Anterior cingulate cortex (tissue), 58 donors: ENCODE measurements around the gene RNF126.

ENCODE experiments used
- DNase-seq, 58 donors: peaks; one replicate each; lab custom pipeline; 2025; lab: John Stamatoyannopoulos, UW

RNF126 gene

GRCh38 chr19:648904-649801 is 13.9 kb downstream of the RNF126 start:
- DNase-seq: no peak

DNA sequence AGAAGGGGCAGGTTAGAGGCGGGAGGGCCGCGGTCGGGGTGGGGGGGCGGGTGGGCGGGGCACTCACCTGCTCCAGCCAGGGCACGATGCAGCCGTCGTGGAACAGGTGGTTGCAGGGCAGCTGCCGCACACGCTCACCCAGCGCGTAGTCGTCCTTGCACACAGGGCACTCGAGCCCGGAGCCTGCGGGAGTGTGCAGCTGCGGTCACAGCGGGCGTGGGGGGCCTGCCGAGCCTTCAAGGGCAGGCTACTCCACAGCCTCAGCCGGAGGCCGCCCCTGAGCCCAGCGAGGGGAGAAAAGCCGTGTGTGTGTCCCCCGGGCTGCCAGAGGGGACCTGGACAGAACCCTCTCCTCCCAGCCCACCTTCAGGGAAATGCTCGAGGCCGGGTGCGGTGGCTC is 14.7 kb downstream of the RNF126 start:
- DNase-seq: no peak

DNA sequence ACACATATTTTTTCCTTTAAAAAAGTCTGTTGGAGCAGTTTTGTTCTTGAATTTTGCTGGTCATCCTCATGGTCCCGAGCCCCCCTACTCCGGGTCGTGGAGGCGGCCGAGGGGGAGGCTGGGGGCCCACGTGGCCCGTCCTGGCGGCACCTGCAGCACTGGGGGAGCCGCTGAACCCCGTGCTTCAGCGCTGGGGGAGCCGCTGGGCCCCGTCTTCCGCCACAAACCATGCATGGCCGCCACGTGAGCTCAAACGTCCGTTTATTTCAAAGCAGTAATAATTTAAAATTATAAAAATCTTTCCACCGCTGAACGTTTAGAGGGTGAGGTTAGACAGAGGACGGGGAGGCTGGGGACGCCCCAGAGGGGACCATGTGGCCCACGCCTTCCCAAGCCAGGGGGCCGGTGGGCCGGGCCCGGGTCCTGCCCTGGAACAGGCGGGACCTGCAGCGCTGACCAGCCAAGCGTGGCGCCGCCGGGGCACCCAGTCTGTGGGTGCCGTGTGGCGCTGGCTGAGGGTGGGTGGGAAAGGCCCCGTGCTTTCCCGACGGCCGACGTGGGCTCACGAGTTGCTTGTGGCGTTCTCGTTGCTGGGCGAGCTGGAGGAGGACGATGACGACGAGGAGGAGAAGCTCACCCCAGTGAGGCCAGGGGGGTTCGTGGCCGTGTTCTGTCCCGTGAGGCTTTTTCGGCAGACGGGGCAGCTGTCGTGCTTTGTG is 15.3 kb downstream of the RNF126 start:
- no peak for DNase-seq

- no peak for DNase-seq
Measured at GRCh38 chr19:646779-647565, 16.0 kb downstream of the RNF126 start.

GRCh38 chr19:645912-646778 is 16.9 kb downstream of the RNF126 start:
- DNase-seq: no peak

DNA sequence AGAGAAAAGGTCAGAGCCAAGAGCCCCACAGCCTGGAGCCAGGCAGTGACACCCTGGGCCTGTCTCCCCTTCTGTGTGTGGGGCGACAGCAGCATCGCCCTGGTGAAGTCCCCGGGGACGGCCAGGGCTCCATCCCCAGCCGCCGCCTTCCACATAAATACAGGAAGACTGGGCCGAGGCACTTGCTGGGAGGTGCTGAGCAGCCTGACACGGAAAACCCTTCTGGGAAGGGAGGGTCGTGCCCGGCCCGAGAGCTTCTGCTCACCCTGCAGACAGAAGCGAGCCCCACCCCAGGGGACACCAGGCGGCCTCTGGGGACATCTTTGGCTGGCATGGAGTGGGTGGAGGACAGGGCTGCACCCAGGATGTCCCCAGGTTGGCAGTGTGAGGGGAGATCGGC is 18.2 kb downstream of the RNF126 start:
- DNase-seq: no peak

DNA sequence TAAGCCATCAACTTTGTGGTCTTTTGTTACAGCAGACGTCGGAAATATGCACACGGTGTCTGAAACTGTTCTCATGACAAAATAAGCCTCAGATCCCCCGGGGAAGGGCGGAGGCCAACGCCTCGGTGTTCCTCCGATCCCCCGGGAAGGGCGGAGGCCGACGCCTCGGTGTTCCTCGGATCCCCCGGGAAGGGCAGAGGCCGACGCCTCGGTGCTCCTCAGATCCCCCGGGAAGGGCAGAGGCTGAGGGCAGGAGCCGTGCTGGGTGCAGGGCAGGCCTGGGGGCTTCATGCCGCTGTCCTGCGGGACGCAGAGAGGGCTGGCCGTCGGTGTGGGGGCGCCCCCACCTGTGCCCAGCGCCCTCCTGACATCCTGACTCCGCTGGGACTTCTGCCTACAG is 18.7 kb downstream of the RNF126 start:
- DNase-seq: no peak

DNA sequence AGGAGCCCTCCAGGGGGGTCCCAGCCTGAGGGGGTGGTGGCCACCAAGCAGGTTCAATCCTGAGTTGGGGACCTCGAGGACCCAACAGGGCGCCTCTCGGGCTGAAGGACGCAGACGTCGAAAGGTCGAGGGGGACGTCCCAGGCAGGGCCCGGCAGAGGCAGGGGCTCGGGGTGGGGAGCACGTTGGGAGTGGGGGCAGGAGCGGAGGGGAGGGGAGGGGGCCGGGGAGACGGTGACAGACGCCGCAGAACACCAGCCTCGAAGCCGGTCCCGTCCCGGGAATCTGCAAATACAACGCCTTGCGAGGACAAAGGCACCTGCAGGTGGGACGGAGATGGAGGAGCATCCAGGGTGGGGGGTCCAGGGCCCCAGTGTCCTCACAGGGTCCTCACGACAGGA is 19.3 kb downstream of the RNF126 start:
- no peak for DNase-seq

GRCh38 chr19:642767-643727 is 20.0 kb downstream of the RNF126 start:
- no peak for DNase-seq

DNA sequence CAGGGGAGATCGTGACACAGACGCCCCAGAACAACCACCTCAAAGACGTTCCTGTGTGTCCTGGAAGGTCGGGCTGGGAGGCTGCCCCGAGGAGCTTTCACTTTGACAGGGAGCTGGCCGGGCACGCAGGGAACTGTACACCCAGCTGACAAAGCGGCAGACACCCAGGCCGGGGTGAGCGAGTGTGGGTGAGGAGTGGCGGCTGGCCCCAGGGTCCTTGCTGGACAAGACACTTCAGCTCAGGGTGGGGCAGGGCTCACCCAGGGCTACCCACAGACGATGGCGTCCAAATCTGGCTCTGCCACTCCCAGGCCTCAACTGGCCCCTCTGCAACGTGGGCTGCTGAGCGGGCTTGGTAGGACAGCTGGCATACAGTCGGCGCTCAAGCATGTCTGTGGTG is 21.3 kb downstream of the RNF126 start:
- DNase-seq: no peak

GRCh38 chr19:640606-641189 is 22.3 kb downstream of the RNF126 start:
- no peak for DNase-seq

- no peak for DNase-seq
Measured at GRCh38 chr19:640161-640558, 22.9 kb downstream of the RNF126 start.

- peak; percentile 38 to 95 (median 88) for DNase-seq
Measured at GRCh38 chr19:639253-640160, 23.5 kb downstream of the RNF126 start, which contains the start of gene FGF22. FGF22 (plus strand) TSS chr19:639879; CDS start chr19:639926, 47 bp downstream.

GRCh38 chr19:638906-639252 is 24.1 kb downstream of the RNF126 start:
- DNase-seq: no peak

- DNase-seq: no peak
Measured at GRCh38 chr19:634975-635652, 27.9 kb downstream of the RNF126 start.

DNA sequence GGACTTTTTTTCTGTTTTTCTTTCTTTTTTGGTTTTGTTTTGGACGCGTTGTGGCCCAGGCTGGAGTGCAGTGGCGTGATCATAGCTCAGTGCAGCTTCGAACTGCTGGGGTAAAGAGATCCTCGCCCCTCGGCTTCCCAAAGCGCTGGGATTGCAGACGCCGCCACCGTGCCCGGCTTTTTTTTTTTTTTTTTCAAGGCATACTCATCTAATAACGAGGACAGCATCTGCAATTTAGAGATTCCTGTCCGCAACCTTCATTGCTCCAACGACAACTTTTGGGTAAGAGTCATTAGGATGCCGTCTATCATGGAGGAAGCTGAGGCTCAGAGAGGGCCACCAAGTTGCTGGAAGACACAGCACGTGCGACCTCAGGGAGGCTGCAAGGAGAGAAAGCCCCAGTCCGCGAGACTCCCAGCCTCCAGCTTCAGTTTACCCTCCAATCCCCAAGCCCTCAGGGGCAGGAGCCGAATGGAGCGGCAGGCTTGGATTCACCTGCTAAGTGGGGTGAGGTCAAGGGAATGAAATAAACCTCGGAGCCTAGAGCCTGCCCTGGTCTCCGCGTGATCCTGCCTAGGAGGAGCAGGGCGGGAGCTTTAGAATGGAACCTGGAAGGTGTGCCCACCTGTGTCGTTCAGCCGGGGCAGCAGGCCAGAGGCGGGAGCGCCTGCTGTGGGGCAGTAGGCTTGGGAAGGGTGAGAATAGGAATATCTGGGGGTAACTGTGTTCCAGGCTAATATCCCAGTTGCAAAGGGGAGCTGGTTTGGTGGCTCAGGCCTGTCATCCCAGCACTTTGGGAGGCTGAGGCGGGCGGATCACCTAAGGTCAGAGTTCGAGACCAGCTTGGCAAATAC is 29.0 kb downstream of the RNF126 start:
- DNase-seq: no peak
